ENCODE measurements around the gene C4BPA.

GRCh38 chr1:207188901-207189300, 84.9 kb downstream of the C4BPA start:
- no peak for TF ChIP-seq CTCF (IDR thresholded peaks at IDR 0.05; ENCODE audit: insufficient read depth, low read length, poor library complexity, severe bottlenecking)
- no peak for TF ChIP-seq EZH2phosphoT487 (conservative IDR thresholded peaks at IDR 0.05; ENCODE audit: low read length)
